Chondrocyte (in vitro differentiated cells): ENCODE results near the gene MPHOSPH6. TPM values are rescaled to one million over a fixed set of nuclear protein-coding genes. Genes with fewer than 3 reads are reported as not detected.
"Not testable (repeated sequence)": the region's sequence is repeated elsewhere in the genome, so short reads cannot be mapped to it uniquely, and the experiment has no call there.

Experiments used
- DNase-seq: peaks from one replicate; pipeline ENCODE4 v3.0.0; 2021; ENCODE audit warnings: mixed read lengths, low spot score
- H3K27ac Mint-ChIP-seq: one replicate; pipeline ENCODE4 v1.8.0; 2021; ENCODE audit warnings: mild to moderate bottlenecking, moderate library complexity, mixed read lengths; ENCODE audit not compliant: unreplicated experiment
- H3K27me3 Mint-ChIP-seq: 2 replicates; pipeline ENCODE4 v1.8.0; 2021; ENCODE audit warnings: low read depth, mixed read lengths
- H3K36me3 Mint-ChIP-seq: 2 replicates; pipeline ENCODE4 v1.8.0; 2021; ENCODE audit warnings: low read depth, mixed read lengths
- H3K4me1 Mint-ChIP-seq: 2 replicates; pipeline ENCODE4 v1.8.0; 2021; ENCODE audit warnings: low read depth, mild to moderate bottlenecking, mixed read lengths
- H3K4me3 Mint-ChIP-seq: one replicate; pipeline ENCODE4 v1.8.0; 2021; ENCODE audit warnings: mild to moderate bottlenecking, moderate library complexity, mixed read lengths; ENCODE audit not compliant: unreplicated experiment
- H3K9me3 Mint-ChIP-seq: 2 replicates; pipeline ENCODE4 v1.8.0; 2021; ENCODE audit warnings: low read depth, mixed read lengths
- CTCF ChIP-seq: fragments of 200-600 bp; sonication (generic); IDR thresholded peaks from 2 replicates; pipeline ENCODE4 v1.5.0; 2021; ENCODE audit warnings: antibody characterized with exemption, mild to moderate bottlenecking, moderate library complexity
- total RNA-seq: library from RNA; stranded (reverse); gene quantifications from 3 replicates; pipeline ENCODE4 v1.2.1, GENCODE V29; 2021

The MPHOSPH6 gene
- total RNA-seq, 1 donor from 2014 or later = 14.6 TPM

- no peak for DNase-seq
- Mint-ChIP-seq H3K4me3 (no peak overlapping the region), H3K4me1 (no peaks in the 10 kb centered on the region), H3K27me3 (no peaks in the 10 kb centered on the region), H3K9me3 (peaks cover 4% of the 10 kb centered on the region), H3K36me3 (peaks cover 21% of the 10 kb centered on the region), H3K27ac (no peak overlapping the region)
- no peak for TF ChIP-seq CTCF
These were observed 20.5 kb downstream of the MPHOSPH6 start for GRCh38 chr16:82149536-82149935.

DNA sequence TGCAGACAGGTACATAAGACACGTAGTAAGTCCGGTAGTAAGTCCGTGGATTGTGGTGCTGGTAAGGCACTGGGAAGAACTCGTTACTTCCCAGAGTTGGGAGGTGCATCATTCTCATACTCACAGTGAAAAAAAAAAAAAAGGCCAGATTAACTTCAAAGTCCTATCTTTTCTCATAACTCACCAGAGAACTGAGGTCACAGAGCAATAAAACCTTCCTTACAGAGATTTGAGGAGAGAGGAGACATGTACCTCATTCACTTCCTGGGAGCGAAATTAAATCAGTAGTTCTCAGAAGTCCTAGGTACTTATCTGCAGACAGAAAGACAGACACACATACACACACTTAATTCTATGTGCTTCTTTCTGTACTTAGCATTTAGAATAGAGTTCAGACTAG lies 22.5 kb downstream of the MPHOSPH6 start:
- no peaks in the 10 kb centered on the region for H3K27me3 Mint-ChIP-seq
- H3K36me3 Mint-ChIP-seq = peaks cover 17% of the 10 kb centered on the region

GRCh38 chr16:82146957-82147356 lies 23.1 kb downstream of the MPHOSPH6 start:
- no peak for DNase-seq
- Mint-ChIP-seq H3K9me3 (peaks cover under 1% of the 10 kb centered on the region), H3K36me3 (peaks cover 16% of the 10 kb centered on the region), H3K27ac (no peak overlapping the region), H3K4me1 (no peaks in the 10 kb centered on the region), H3K4me3 (no peak overlapping the region), H3K27me3 (no peaks in the 10 kb centered on the region)
- TF ChIP-seq CTCF = no peak

More for the DNA sequence above, 22.5 kb downstream of the MPHOSPH6 start:
- Mint-ChIP-seq H3K27ac (no peak overlapping the region), H3K4me3 (no peak overlapping the region), H3K4me1 (no peaks in the 10 kb centered on the region), H3K9me3 (no peaks in the 10 kb centered on the region)
- no peak for DNase-seq
- TF ChIP-seq CTCF = no peak

DNA sequence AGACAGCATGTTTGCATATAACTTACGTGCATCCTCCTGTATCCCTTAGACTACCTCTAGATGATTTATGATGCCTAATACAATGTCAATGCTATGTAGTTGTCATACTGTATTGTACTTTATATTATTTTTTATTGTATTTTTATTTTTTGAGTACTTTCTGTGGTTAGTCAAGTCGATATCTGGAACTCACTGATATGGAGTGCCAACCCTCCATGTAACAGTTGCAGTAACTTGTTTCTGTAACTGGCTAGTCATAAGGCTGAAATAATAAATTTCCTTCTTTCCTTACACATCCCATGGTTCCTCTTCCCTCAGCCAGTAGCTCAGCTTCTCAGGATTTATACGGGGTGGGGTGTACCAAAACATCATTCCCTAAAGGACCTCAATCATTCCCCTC lies 23.5 kb downstream of the MPHOSPH6 start:
- no peaks in the 10 kb centered on the region for H3K4me1 Mint-ChIP-seq

GRCh38 chr16:82139286-82139571 lies 30.8 kb downstream of the MPHOSPH6 start:
- H3K36me3 Mint-ChIP-seq, H3K4me1 Mint-ChIP-seq, H3K27ac Mint-ChIP-seq, H3K27me3 Mint-ChIP-seq, DNase-seq, H3K9me3 Mint-ChIP-seq, H3K4me3 Mint-ChIP-seq: not testable (repeated sequence)

More for the DNA sequence above, 23.5 kb downstream of the MPHOSPH6 start:
- Mint-ChIP-seq H3K27ac (no peak overlapping the region), H3K9me3 (peaks cover 3% of the 10 kb centered on the region), H3K36me3 (peaks cover 16% of the 10 kb centered on the region), H3K4me3 (no peak overlapping the region), H3K27me3 (no peaks in the 10 kb centered on the region)
- DNase-seq = no peak
- TF ChIP-seq CTCF = no peak

GRCh38 chr16:82138478-82139285 lies 31.3 kb downstream of the MPHOSPH6 start:
- Mint-ChIP-seq H3K9me3 (peaks cover 3% of the 10 kb centered on the region), H3K4me1 (peaks cover 7% of the 10 kb centered on the region), H3K27ac (no peak overlapping the region), H3K4me3 (no peak overlapping the region), H3K36me3 (no peaks in the 10 kb centered on the region), H3K27me3 (no peaks in the 10 kb centered on the region)
- no peak for DNase-seq
- no peak for TF ChIP-seq CTCF
